A375 (cell line): Measurements from ENCODE around the gene ZNF45. TPM values are rescaled to one million over a fixed set of nuclear protein-coding genes. Genes with fewer than 3 reads are reported as not detected.

Experiments
- small RNA-seq: library from RNA; depleted of rRNA; stranded (forward); fragments of <200 nt; gene quantifications from one replicate; pipeline ENCODE3, GENCODE V24; 2014
- total RNA-seq: library from RNA; depleted of rRNA; stranded (reverse); fragments of >200 nt; shearing (Covaris generic); gene quantifications from 2 replicates; pipeline ENCODE4 v1.2.3, GENCODE V29; 2014; rRNA removed

ZNF45 gene
- 20.8 and 23.7 TPM in 2 replicates for total RNA-seq

GRCh38 chr19:43934985-43935708, at the start of gene ZNF45:
ZNF45 (minus strand) TSS chr19:43935282; CDS start chr19:43922185, 13,097 bp downstream.

GRCh38 chr19:43983912-43984686, 49.0 kb upstream of the ZNF45 start, which contains the start of gene ZNF155:
ZNF155 (plus strand) TSS chr19:43984188; CDS start chr19:43988544, 4,356 bp downstream.

GRCh38 chr19:43950834-43951645, 16.0 kb upstream of the ZNF45 start, which contains the start of gene ZNF221:
ZNF221 (plus strand) TSS chr19:43951228; CDS start chr19:43962727, 11,499 bp downstream.

GRCh38 chr19:43883864-43884263, 51.2 kb downstream of the ZNF45 start, which contains the start of gene ZNF404:
ZNF404 (minus strand) TSS chr19:43883964.

Small RNAs within 50 kb of the gene (small RNA-seq; reads per million reads assigned to genes)
- gene AC006213.5, result not detected

Other genes starting within 250 kb of the ZNF45 start
- not detected in 2 replicates for gene IRGC, start 219.2 kb downstream of the ZNF45 start, total RNA-seq
- gene SMG9, start 180.3 kb downstream of the ZNF45 start, total RNA-seq, result 38.7 and 44.1 TPM in 2 replicates
- 150 and 157 TPM in 2 replicates for gene KCNN4, start 154.3 kb downstream of the ZNF45 start, total RNA-seq
- gene LYPD5, start 132.8 kb downstream of the ZNF45 start, total RNA-seq, result 1.0 and 4.5 TPM in 2 replicates
- gene ZNF283, start 108.0 kb downstream of the ZNF45 start, total RNA-seq, result 10.3 and 11.0 TPM in 2 replicates
- gene ZNF404, start 51.3 kb downstream of the ZNF45 start, total RNA-seq, result 1.2 and 1.5 TPM in 2 replicates
- 3.3 and 4.5 TPM in 2 replicates for gene ZNF221, start 15.9 kb upstream of the ZNF45 start, total RNA-seq
- gene ZNF155, start 48.9 kb upstream of the ZNF45 start, total RNA-seq, result 10.7 and 11.9 TPM in 2 replicates
- gene ZNF230, start 67.7 kb upstream of the ZNF45 start, total RNA-seq, result 1.8 and 2.0 TPM in 2 replicates
- gene ZNF222, start 90.1 kb upstream of the ZNF45 start, total RNA-seq, result 5.7 and 8.8 TPM in 2 replicates
- 1.7 and 3.0 TPM in 2 replicates for gene ZNF223, start 116.8 kb upstream of the ZNF45 start, total RNA-seq
- 1.2 and 1.7 TPM in 2 replicates for gene ZNF284, start 136.9 kb upstream of the ZNF45 start, total RNA-seq
- 14.1 and 15.5 TPM in 2 replicates for gene ZNF224, start 159.1 kb upstream of the ZNF45 start, total RNA-seq
- gene ZNF225, start 178.1 kb upstream of the ZNF45 start, total RNA-seq, result 3.8 and 5.5 TPM in 2 replicates
- 5.8 and 7.5 TPM in 2 replicates for gene ZNF234, start 206.3 kb upstream of the ZNF45 start, total RNA-seq
- gene ZNF226, start 229.8 kb upstream of the ZNF45 start, total RNA-seq, result 20.4 and 34.4 TPM in 2 replicates